Loucy (cell line): ENCODE results near the gene FGF14.

ENCODE experiments used
- H2AFZ ChIP-seq: fragments of 200-600 bp; sonication (generic); 2 replicates; pipeline ENCODE4 v1.6.0; 2016; ENCODE audit warnings: antibody characterized with exemption, mild to moderate bottlenecking, low read length, moderate library complexity
- H3F3A ChIP-seq: fragments of 200-600 bp; 2 replicates; pipeline ENCODE4 v1.6.0; 2016; ENCODE audit warnings: antibody characterized with exemption, low read depth, mild to moderate bottlenecking
- H3K27me3 ChIP-seq: fragments of 200-600 bp; sonication (generic); 2 replicates; pipeline ENCODE4 v1.6.1; 2014; ENCODE audit warnings: low read length, mild to moderate bottlenecking; ENCODE audit not compliant: insufficient read depth, poor library complexity, severe bottlenecking
- H3K36me3 ChIP-seq: fragments of 200-600 bp; sonication (generic); 2 replicates; pipeline ENCODE4 v1.6.1; 2016; ENCODE audit warnings: low read length; ENCODE audit not compliant: insufficient read depth
- H3K4me1 ChIP-seq: fragments of 200-600 bp; sonication (generic); 2 replicates; pipeline ENCODE4 v1.5.1; 2014; ENCODE audit warnings: low read length, mild to moderate bottlenecking; ENCODE audit not compliant: insufficient read depth, poor library complexity, severe bottlenecking
- H3K4me2 ChIP-seq: fragments of 200-600 bp; sonication (generic); 2 replicates; pipeline ENCODE4 v1.6.0; 2014; ENCODE audit warnings: antibody characterized with exemption, low read length, low read depth, mild to moderate bottlenecking; ENCODE audit not compliant: poor library complexity, severe bottlenecking
- H3K4me3 ChIP-seq: fragments of 200-600 bp; sonication (generic); 2 replicates; pipeline ENCODE4 v1.5.1; 2014; ENCODE audit warnings: low read length, mild to moderate bottlenecking, mixed read lengths; ENCODE audit not compliant: poor library complexity, severe bottlenecking
- H3K79me2 ChIP-seq: fragments of 200-600 bp; sonication (generic); 2 replicates; pipeline ENCODE4 v1.6.1; 2014; ENCODE audit warnings: low read length; ENCODE audit not compliant: insufficient read depth
- H3K9ac ChIP-seq: fragments of 200-600 bp; sonication (generic); 2 replicates; pipeline ENCODE4 v1.6.0; 2014; ENCODE audit warnings: mild to moderate bottlenecking, low read depth, low read length, moderate library complexity; ENCODE audit not compliant: poor library complexity, severe bottlenecking
- H3K9me2 ChIP-seq: fragments of 200-600 bp; sonication (generic); replicated peaks from 2 replicates; pipeline ENCODE4 v1.6.1; 2016; ENCODE audit warnings: low read depth, low read length, mixed read lengths
- H3K9me3 ChIP-seq: fragments of 200-600 bp; sonication (generic); 2 replicates; pipeline ENCODE4 v1.6.1; 2014; ENCODE audit warnings: mild to moderate bottlenecking, antibody characterized with exemption, low read length, low read depth; ENCODE audit not compliant: insufficient read depth
- H4K20me1 ChIP-seq: fragments of 200-600 bp; sonication (generic); 2 replicates; pipeline ENCODE4 v1.6.0; 2014; ENCODE audit warnings: antibody characterized with exemption, low read length, mild to moderate bottlenecking; ENCODE audit not compliant: insufficient read depth, poor library complexity, severe bottlenecking
- EZH2phosphoT487 ChIP-seq: fragments of 200-600 bp; IDR thresholded peaks from 2 replicates; pipeline ENCODE4 v1.6.1; 2018; ENCODE audit warnings: antibody characterized with exemption, mild to moderate bottlenecking, moderate library complexity, borderline replicate concordance
- TF ChIP-seq, protein P1 (sequence below): fragments of 200-600 bp; sonication (generic); conservative IDR thresholded peaks from 2 replicates; pipeline ENCODE4 v1.5.1; 2014; ENCODE audit warnings: mild to moderate bottlenecking, antibody characterized with exemption, low read length

Gene FGF14

DNA sequence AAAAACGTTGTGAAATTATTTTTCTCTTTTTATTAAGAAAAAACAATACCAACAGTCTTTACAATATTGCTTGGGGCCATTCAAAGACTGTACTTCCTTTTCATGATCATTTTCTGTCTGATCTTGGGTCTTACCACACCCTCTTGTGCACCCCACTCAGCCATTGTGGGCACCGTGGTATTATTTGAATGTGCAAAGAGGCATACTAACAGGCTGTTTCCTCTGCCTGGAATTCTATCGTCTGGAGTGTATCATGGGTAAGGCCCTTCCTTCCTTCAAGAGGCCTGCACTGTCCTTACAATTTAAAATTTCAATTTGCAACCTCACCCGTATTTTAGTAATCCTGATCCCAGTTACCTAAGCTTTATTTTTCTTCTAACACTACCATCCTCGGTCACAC, 76.5 kb downstream of the FGF14 start:
- Histone ChIP-seq H3K4me1 (no peaks in the 10 kb centered on the region), H3K9ac (no peak overlapping the region), H3K79me2 (no peaks in the 10 kb centered on the region), H3K27me3 (no peaks in the 10 kb centered on the region), H3K4me3 (no peak overlapping the region), H3F3A (no peaks in the 10 kb centered on the region), H3K36me3 (no peaks in the 10 kb centered on the region), H4K20me1 (no peaks in the 10 kb centered on the region), H2AFZ (no peak overlapping the region), H3K4me2 (no peak overlapping the region), H3K9me2 (no peaks in the 10 kb centered on the region), H3K9me3 (no peaks in the 10 kb centered on the region)
- TF ChIP-seq, protein P1, sequence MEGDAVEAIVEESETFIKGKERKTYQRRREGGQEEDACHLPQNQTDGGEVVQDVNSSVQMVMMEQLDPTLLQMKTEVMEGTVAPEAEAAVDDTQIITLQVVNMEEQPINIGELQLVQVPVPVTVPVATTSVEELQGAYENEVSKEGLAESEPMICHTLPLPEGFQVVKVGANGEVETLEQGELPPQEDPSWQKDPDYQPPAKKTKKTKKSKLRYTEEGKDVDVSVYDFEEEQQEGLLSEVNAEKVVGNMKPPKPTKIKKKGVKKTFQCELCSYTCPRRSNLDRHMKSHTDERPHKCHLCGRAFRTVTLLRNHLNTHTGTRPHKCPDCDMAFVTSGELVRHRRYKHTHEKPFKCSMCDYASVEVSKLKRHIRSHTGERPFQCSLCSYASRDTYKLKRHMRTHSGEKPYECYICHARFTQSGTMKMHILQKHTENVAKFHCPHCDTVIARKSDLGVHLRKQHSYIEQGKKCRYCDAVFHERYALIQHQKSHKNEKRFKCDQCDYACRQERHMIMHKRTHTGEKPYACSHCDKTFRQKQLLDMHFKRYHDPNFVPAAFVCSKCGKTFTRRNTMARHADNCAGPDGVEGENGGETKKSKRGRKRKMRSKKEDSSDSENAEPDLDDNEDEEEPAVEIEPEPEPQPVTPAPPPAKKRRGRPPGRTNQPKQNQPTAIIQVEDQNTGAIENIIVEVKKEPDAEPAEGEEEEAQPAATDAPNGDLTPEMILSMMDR: no peak
- no peak for TF ChIP-seq EZH2phosphoT487

DNA sequence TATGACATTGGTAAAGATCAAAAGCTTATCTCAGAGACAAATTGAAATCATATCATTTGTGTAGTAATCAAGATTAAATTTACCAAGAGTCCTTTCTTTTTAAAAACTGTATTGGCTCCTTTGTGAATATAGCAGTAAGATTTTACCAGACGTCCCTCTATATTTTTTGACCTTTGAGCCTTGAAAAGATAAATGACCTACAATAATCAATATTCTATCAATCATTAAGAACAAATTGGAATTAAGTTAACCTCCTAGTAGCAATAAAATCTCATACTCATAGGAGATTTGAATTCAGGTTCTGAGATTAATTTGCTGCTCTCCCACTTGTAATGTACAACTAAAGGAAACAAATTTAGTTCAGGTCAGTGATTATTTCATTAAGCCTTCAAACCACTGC, 78.3 kb downstream of the FGF14 start:
- H3K27me3 ChIP-seq: no peaks in the 10 kb centered on the region
- no peaks in the 10 kb centered on the region for H3K9me2 ChIP-seq
- TF ChIP-seq, protein P1: no peak
- no peak for TF ChIP-seq EZH2phosphoT487
- H3K79me2 ChIP-seq: no peaks in the 10 kb centered on the region
- H3K36me3 ChIP-seq: no peaks in the 10 kb centered on the region
- H3K4me3 ChIP-seq: no peak overlapping the region
- H3K9me3 ChIP-seq: no peaks in the 10 kb centered on the region
- no peak overlapping the region for H3K4me2 ChIP-seq
- no peaks in the 10 kb centered on the region for H3K4me1 ChIP-seq
- no peak overlapping the region for H2AFZ ChIP-seq
- no peak overlapping the region for H3K9ac ChIP-seq
- no peaks in the 10 kb centered on the region for H3F3A ChIP-seq
- no peaks in the 10 kb centered on the region for H4K20me1 ChIP-seq

DNA sequence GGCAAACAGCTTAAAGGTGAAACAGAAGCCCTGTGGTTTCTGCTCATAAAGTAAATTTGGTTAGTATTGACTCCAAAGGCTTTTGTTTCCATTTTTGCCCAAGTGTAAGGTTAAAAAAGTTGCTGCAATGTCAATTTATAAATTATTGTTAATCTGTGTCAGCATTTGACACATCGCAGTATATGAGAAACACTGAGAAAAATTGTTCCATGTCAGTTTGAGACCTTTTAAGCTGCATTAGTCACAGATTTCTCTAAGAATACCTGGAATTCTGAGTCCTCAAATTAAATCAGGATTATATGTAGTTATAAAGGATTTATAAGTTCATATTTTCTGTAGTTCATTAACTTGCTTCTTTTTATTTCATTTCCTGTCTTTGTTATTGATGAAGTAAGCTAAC, 78.8 kb downstream of the FGF14 start:
- no peak overlapping the region for H3K4me3 ChIP-seq
- H3K4me2 ChIP-seq: no peak overlapping the region
- no peaks in the 10 kb centered on the region for H3F3A ChIP-seq
- no peaks in the 10 kb centered on the region for H3K4me1 ChIP-seq
- H3K9me3 ChIP-seq: no peaks in the 10 kb centered on the region
- no peaks in the 10 kb centered on the region for H4K20me1 ChIP-seq
- no peaks in the 10 kb centered on the region for H3K79me2 ChIP-seq
- no peaks in the 10 kb centered on the region for H3K9me2 ChIP-seq
- H3K27me3 ChIP-seq: no peaks in the 10 kb centered on the region
- H3K9ac ChIP-seq: no peak overlapping the region
- H3K36me3 ChIP-seq: no peaks in the 10 kb centered on the region
- H2AFZ ChIP-seq: no peak overlapping the region
- TF ChIP-seq, protein P1: no peak
- no peak for TF ChIP-seq EZH2phosphoT487
